ENCODE results near the gene ADGRL2.

The ADGRL2 gene

DNA sequence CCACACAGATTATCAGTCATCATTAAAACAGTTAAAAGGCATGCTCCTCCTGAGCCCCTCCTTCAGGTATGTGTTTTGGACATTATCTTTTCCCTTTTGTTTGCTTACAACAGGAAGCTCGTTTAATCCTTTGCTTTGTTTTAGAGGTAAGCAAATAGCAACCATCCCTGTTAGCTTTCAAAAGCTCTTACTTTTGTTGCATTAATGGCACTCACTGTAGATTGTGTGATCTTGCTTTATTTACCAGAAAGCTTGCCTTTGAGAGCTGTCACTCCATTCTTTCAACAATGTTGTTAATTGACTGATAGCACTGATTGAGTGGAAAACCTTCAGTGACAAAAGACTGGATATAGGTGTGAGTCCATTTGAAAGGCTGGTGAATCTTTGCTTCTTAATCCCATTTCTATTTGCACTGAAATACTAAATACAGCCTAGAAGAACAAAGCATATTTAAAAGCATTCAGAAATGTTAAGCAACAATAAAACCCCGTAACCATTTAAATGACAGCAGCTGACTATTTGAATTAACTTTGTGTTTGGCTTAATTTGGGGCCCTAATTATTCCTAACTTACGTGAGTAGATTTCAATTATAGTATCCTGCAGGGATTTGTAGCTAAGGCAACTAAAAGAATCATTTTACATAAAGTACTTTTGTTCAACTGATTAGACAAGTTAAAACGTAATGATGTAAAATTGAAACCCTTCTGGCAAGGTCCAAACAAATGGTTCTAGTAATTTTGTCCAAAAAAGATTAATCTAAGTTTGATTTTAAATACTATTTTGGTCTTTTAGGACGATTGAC is 48.3 kb downstream of the ADGRL2 start:
- Histone ChIP-seq H4K20me1 (ENCODE audit: insufficient read depth, low read length) (no peaks in the 10 kb centered on the region), H3K27ac (ENCODE audit: low read length) (no peak overlapping the region), H3K79me2 (ENCODE audit: insufficient read depth, low read length) (no peaks in the 10 kb centered on the region), H3K9me3 (ENCODE audit: insufficient read depth, low read length, severe bottlenecking) (no peaks in the 10 kb centered on the region), H3K4me1 (ENCODE audit: insufficient read depth, low read length) (no peaks in the 10 kb centered on the region), H3K27me3 (ENCODE audit: insufficient read depth, low read length, poor library complexity) (no peaks in the 10 kb centered on the region), H3K9ac (ENCODE audit: low read depth, low read length) (no peak overlapping the region), H3K4me3 (ENCODE audit: low read depth in 1 of 2, low read length in 2 of 2) (no peak overlapping the region), H3K4me2 (ENCODE audit: insufficient read depth, low read length) (no peak overlapping the region), H2AFZ (ENCODE audit: low read depth, low read length) (no peak overlapping the region), H3K36me3 (ENCODE audit: insufficient read depth, low read length) (no peaks in the 10 kb centered on the region)
- TF ChIP-seq EZH2 (IDR thresholded peaks at IDR 0.05; ENCODE audit: borderline replicate concordance, low read depth, low read length, severe bottlenecking) = no peak
- TF ChIP-seq, protein P1, sequence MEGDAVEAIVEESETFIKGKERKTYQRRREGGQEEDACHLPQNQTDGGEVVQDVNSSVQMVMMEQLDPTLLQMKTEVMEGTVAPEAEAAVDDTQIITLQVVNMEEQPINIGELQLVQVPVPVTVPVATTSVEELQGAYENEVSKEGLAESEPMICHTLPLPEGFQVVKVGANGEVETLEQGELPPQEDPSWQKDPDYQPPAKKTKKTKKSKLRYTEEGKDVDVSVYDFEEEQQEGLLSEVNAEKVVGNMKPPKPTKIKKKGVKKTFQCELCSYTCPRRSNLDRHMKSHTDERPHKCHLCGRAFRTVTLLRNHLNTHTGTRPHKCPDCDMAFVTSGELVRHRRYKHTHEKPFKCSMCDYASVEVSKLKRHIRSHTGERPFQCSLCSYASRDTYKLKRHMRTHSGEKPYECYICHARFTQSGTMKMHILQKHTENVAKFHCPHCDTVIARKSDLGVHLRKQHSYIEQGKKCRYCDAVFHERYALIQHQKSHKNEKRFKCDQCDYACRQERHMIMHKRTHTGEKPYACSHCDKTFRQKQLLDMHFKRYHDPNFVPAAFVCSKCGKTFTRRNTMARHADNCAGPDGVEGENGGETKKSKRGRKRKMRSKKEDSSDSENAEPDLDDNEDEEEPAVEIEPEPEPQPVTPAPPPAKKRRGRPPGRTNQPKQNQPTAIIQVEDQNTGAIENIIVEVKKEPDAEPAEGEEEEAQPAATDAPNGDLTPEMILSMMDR (IDR thresholded peaks at IDR 0.05; ENCODE audit: borderline replicate concordance, extremely low read depth, low read length, poor library complexity, severe bottlenecking) = no peak
- ATAC-seq (ENCODE audit: insufficient read depth, low read depth) (no peak), DNase-seq (no peak)

DNA sequence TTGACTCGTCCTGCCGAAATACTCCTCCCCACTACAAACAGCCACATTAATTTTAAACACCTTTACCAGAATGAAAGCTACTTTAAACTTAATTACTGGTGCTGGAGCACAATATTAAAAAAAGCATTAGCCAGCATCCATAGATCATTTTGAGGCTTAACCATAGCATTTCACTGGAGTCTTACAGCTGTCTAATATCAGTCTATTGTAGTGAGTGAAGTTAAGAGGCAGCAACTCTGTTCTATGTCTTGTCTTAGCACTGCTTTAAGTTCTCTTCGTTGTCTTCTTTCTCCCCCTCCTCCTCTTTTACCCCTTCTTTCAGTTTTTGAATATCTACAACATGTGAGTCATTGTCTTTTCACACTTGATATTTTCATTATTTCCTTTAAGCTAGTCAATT is 49.3 kb downstream of the ADGRL2 start:
- Histone ChIP-seq H3K79me2 (ENCODE audit: insufficient read depth, low read length) (no peaks in the 10 kb centered on the region), H2AFZ (ENCODE audit: low read depth, low read length) (no peak overlapping the region), H3K36me3 (ENCODE audit: insufficient read depth, low read length) (no peaks in the 10 kb centered on the region), H3K27ac (ENCODE audit: low read length) (no peak overlapping the region), H3K9ac (ENCODE audit: low read depth, low read length) (no peak overlapping the region), H3K9me3 (ENCODE audit: insufficient read depth, low read length, severe bottlenecking) (no peaks in the 10 kb centered on the region), H3K4me3 (ENCODE audit: low read depth in 1 of 2, low read length in 2 of 2) (no peak overlapping the region), H4K20me1 (ENCODE audit: insufficient read depth, low read length) (no peaks in the 10 kb centered on the region), H3K4me1 (ENCODE audit: insufficient read depth, low read length) (no peaks in the 10 kb centered on the region), H3K27me3 (ENCODE audit: insufficient read depth, low read length, poor library complexity) (no peaks in the 10 kb centered on the region), H3K4me2 (ENCODE audit: insufficient read depth, low read length) (no peak overlapping the region)
- no peak for DNase-seq
- no peak for ATAC-seq (ENCODE audit: insufficient read depth, low read depth)
- TF ChIP-seq EZH2 (IDR thresholded peaks at IDR 0.05; ENCODE audit: borderline replicate concordance, low read depth, low read length, severe bottlenecking) = no peak
- TF ChIP-seq, protein P1 (IDR thresholded peaks at IDR 0.05; ENCODE audit: borderline replicate concordance, extremely low read depth, low read length, poor library complexity, severe bottlenecking) = no peak

DNA sequence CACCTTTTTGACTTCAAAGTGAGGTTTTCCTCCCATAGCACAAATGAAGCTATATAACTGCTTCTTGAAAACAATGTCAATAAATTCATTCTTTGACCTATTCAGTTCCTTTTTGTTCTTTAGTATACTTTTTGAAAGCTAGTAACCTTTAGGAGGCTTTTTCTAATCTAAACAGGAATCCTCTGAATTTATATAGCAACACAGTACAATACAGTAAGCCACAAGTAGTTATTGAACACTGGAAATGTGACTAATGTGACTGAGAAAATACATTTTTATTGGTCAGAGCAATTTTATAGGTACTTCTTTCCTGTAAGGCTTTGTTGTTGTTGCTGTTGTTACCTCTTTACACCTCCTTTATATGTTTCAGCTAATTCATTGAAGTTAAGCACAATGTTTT is 49.8 kb downstream of the ADGRL2 start:
- DNase-seq = no peak
- Histone ChIP-seq H3K36me3 (ENCODE audit: insufficient read depth, low read length) (no peaks in the 10 kb centered on the region), H3K9ac (ENCODE audit: low read depth, low read length) (no peak overlapping the region), H3K4me2 (ENCODE audit: insufficient read depth, low read length) (no peak overlapping the region), H3K79me2 (ENCODE audit: insufficient read depth, low read length) (no peaks in the 10 kb centered on the region), H3K9me3 (ENCODE audit: insufficient read depth, low read length, severe bottlenecking) (no peaks in the 10 kb centered on the region), H3K4me1 (ENCODE audit: insufficient read depth, low read length) (no peaks in the 10 kb centered on the region), H4K20me1 (ENCODE audit: insufficient read depth, low read length) (no peaks in the 10 kb centered on the region), H3K27ac (ENCODE audit: low read length) (no peak overlapping the region), H3K4me3 (ENCODE audit: low read depth in 1 of 2, low read length in 2 of 2) (no peak overlapping the region), H2AFZ (ENCODE audit: low read depth, low read length) (no peak overlapping the region), H3K27me3 (ENCODE audit: insufficient read depth, low read length, poor library complexity) (no peaks in the 10 kb centered on the region)
- no peak for ATAC-seq (ENCODE audit: insufficient read depth, low read depth)
- no peak for TF ChIP-seq EZH2 (IDR thresholded peaks at IDR 0.05; ENCODE audit: borderline replicate concordance, low read depth, low read length, severe bottlenecking)
- TF ChIP-seq, protein P1 (IDR thresholded peaks at IDR 0.05; ENCODE audit: borderline replicate concordance, extremely low read depth, low read length, poor library complexity, severe bottlenecking) = no peak

Data from DND-41 (cell line).